ENCODE measurements around the gene GSK3A. TPM values are rescaled to one million over a fixed set of nuclear protein-coding genes. Genes with fewer than 3 reads are reported as not detected.

The GSK3A gene
- total RNA-seq, 1 experiment from 2014 or later: 50.8 TPM

- H3K4me3 Mint-ChIP-seq: no peak overlapping the region
- H3K27ac Mint-ChIP-seq: no peak overlapping the region
- CTCF ChIA-PET: no interaction called here
- POLR2A ChIA-PET: no interaction called here
- peaks cover 41% of the 10 kb centered on the region for H3K36me3 Mint-ChIP-seq
- H3K9me3 Mint-ChIP-seq: no peaks in the 10 kb centered on the region
- no peak for DNase-seq (ENCODE audit: low spot score)
- no peaks in the 10 kb centered on the region for H3K27me3 Mint-ChIP-seq (ENCODE audit: low read depth)
- peaks cover 2% of the 10 kb centered on the region for H3K4me1 Mint-ChIP-seq
- TF ChIP-seq ZNF396 (CRISPR knock-in tag; IDR thresholded peaks at IDR 0.05; ENCODE audit: borderline replicate concordance) (no peak), IRF1 (CRISPR knock-in tag; IDR thresholded peaks at IDR 0.05) (no peak), NR1H2 (CRISPR knock-in tag; IDR thresholded peaks at IDR 0.05) (no peak), CDX4 (CRISPR knock-in tag; IDR thresholded peaks at IDR 0.05; ENCODE audit: borderline replicate concordance) (no peak), OVOL2 (CRISPR knock-in tag; IDR thresholded peaks at IDR 0.05; ENCODE audit: borderline replicate concordance) (no peak), EMX1 (CRISPR knock-in tag; IDR thresholded peaks at IDR 0.05) (no peak), ZNF232 (CRISPR knock-in tag; IDR thresholded peaks at IDR 0.05) (no peak), CTCF (IDR thresholded peaks at IDR 0.05) (no peak), SP1 (CRISPR knock-in tag; conservative IDR thresholded peaks at IDR 0.05) (no peak), ZNF121 (CRISPR knock-in tag; IDR thresholded peaks at IDR 0.05) (no peak), ATF2 (CRISPR knock-in tag; IDR thresholded peaks at IDR 0.05; ENCODE audit: borderline replicate concordance, low read depth) (no peak), ATF3 (CRISPR knock-in tag; conservative IDR thresholded peaks at IDR 0.05) (no peak), ZNF281 (CRISPR knock-in tag; IDR thresholded peaks at IDR 0.05) (no peak), ZBTB43 (CRISPR knock-in tag; IDR thresholded peaks at IDR 0.05) (no peak)
- no peak for ATAC-seq
These were observed 16.6 kb downstream of the GSK3A start for GRCh38 chr19:42225718-42226292.

- Mint-ChIP-seq H3K9me3 (no peaks in the 10 kb centered on the region), H3K27ac (no peak overlapping the region), H3K4me1 (peaks cover 8% of the 10 kb centered on the region), H3K27me3 (ENCODE audit: low read depth) (no peaks in the 10 kb centered on the region), H3K4me3 (no peak overlapping the region), H3K36me3 (peaks cover 41% of the 10 kb centered on the region)
- POLR2A ChIA-PET: no interaction called here
- CTCF ChIA-PET: no interaction called here
- no peak for TF ChIP-seq ZBTB21 (CRISPR knock-in tag; IDR thresholded peaks at IDR 0.05; ENCODE audit: borderline replicate concordance)
- TF ChIP-seq OVOL2 (CRISPR knock-in tag; IDR thresholded peaks at IDR 0.05; ENCODE audit: borderline replicate concordance): no peak
- no peak for TF ChIP-seq ZNF512 (CRISPR knock-in tag; IDR thresholded peaks at IDR 0.05; ENCODE audit: borderline replicate concordance)
- TF ChIP-seq SMAD4 (CRISPR knock-in tag; IDR thresholded peaks at IDR 0.05): no peak
- no peak for TF ChIP-seq ELF4 (CRISPR knock-in tag; IDR thresholded peaks at IDR 0.05; ENCODE audit: low read depth)
- no peak for TF ChIP-seq E2F5 (CRISPR knock-in tag; IDR thresholded peaks at IDR 0.05)
- ATAC-seq (no peak), DNase-seq (ENCODE audit: low spot score) (no peak)
These were observed 17.3 kb downstream of the GSK3A start for GRCh38 chr19:42224940-42225717.

All from WTC11 (cell line).